GM19328 (cell line): ENCODE results near the gene TAF3.

Source experiments
- ATAC-seq: cut with Tn5 transposase; IDR thresholded peaks from one replicate; pipeline ENCODE4 v1.9.1; 2021; ENCODE audit warnings: mild to moderate bottlenecking, moderate library complexity; ENCODE audit not compliant: unreplicated experiment

The TAF3 gene

DNA sequence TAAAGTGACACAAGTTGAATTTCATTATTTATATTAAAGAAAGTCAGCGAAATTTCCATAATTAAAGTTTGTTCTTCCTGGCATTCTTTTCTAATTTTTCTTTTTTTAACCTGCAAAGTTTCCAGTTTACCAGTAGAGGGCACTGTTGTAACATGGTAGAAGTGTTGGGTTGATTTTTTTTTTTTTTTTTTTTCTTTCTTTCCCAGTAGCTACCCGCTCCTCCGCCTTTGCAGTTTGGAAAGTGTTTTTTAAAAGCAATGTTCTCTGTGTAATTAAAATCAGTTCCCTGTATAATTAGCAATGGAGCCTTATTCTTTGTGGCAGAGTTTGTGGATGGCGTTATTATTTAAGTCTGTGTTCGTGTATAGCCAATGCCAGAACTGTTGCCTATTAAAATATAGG lies 53.7 kb downstream of the TAF3 start:
- no peak for ATAC-seq

DNA sequence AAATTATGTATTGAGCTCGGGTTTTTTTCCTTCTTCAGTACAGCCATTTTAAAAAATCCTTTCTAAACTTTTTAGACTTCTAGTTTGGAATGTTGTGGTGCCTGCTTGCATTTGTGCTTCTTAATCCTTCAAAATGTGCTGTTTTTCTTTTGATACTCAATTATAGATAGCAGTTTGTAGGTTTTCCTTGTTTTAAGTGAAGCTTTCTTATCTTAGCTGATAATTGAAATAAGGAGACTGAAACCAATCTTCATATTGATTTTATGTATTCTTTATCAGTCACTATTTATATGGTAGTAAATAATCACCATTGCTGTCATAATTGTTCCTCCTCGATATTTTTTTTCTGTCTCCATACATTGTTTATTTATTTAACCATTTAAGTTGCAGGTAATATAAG lies 56.6 kb downstream of the TAF3 start:
- no peak for ATAC-seq

DNA sequence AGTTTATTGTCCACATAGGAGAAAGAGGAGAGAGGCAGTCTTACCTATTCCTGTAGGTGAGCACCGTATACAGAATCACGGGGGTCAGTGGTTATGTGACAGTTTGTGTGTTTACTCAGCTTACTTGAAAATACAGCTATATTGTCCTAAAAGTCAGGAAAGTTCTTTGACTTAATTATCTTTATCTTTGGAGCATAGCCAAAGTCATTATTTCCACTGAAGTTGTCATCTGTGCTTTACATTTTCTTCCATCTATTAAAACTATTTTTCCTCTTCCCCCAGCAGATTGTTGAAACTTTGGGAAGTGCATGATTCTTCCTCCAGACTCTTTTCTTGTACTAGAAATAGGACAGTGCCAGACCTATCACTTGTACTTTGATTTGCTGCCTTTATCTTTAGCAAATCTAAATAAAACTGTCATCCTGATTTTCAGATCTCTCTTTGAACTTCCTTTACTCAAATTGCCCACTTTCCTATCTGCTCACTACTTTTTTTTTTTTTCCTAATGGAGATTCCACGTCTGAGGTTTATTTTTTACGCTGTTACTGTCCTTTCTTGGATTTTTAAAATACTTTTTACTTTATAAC lies 58.3 kb downstream of the TAF3 start:
- ATAC-seq, result no peak

DNA sequence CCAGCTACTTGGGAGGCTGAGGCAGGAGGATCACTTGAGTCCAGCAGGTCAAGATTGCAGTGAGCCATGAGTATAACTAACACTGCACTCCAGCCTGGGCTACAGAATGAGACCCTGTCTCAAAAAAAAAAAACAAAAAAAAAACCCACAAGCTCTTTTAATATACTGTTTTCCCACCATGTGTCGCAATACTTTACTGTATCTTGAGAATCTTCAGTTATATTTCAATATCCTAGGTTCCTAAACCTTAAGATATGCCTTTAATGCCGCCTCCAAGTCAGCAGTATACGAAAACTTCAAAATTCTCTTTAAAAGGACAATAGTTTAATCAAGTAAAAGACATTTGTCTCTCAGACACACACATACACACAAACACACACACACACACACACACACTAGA lies 62.8 kb downstream of the TAF3 start:
- no peak for ATAC-seq

DNA sequence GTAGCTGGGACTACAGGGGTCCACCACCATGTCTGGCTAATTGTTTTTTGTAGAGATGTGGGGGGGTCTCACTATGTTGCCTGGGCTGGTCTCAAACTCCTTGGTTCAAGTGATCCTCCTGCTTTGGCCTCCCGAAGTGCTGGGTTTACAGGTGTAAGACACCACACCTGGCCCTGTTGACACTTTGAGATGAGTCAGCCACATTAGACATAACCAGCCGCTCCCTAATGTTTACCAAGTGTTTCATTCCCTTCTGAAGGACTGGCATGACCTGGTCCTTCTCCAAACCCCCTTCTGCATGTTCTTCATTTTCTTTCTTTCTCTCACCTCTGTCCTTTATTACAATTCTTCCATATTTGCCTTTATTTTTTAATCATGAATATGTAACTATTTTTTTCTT lies 67.8 kb downstream of the TAF3 start:
- ATAC-seq, result no peak

DNA sequence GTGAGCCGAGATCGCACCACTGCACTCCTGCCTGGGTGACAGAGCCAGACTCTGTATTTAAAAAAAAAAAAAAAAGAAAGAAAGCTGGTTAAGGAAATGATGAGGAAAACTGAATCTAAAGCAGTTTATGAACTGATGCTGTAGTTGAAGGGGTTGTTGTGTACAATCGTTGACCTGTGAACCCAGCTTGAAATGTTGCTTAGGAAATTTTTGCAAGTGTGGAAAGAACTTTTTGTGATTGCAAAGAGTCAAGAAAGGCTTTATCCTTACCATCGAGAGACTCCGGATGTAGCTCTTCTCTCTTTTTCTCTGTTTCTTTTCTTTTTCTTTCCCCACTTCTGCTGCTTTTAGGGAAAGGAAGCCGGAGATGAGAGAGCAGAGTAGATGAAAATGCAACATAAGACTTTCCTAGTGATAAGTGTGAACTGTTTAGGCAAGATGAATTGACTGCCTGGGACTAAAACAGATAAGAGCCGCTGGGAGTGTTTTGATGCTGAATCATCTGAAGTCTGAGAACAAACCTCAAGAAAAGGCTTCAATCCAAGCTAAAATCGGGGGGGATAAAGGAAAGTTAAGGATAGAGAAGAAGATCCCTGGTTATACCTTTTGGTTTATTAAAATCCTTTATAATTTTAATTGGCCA lies 69.0 kb downstream of the TAF3 start:
- ATAC-seq, result no peak

DNA sequence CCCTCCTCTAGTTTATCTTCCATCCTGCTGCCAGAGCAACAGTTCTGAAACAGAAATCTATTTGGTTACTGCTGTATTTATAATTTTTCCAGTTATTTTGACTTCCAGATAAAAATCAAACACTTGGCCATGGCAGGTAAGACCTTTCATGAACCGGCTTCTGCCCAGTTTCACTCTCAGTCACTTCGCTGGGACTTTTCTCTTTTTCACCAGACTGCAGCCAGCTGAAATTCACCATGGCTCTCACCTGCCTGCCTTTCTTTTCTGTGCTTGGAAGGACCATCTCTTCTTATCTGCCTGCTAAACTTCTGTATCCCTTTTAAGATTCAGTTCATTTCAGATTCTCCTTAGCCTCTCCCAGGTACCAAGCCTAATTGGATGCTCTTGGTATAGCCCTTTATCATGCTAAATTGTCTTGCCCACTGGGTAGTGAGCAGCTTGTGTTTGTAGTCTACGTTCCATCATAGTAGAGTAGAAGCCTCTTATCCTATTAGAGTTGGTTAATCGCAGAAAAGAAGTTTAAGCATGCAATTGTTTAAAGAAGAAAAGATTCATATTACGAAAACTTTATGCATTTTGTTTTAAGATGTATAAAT lies 71.7 kb downstream of the TAF3 start:
- ATAC-seq, result no peak

DNA sequence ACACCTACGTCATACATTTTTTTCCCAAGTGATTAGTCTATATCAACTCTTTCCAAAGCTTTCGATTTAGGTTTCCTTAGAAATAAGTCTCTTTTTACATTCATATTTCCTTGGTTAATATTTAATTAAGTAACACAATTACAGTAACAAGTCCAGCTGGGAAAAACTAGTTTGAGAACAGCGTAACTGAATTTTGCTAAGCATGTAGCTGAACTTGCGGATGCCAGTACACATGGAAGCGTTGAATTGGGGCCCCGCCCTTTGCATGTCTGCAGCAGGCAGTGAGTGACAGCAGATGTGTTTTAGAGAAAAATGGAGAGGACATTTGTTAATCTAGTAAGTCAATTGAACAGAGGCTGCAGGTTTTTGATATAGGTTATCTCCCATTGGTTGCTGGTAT lies 72.5 kb downstream of the TAF3 start:
- ATAC-seq, result no peak

DNA sequence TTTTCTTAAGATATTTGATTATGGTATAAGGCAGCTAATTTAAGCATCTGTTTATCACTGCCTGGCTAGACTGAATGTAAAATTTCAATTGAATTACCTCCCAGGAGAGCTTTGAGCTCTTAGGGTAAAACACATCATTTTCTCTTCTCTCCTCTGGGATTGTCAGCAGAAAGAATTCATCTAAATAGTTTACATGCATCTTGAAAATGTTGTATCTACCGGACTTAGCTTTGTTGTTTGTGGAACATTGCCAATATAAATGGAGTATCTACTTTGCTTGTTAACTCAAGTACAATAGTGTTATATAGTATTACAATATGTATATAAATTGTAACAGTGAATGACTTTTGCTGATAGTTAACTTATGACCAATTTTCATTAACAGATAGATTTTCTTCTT lies 73.3 kb downstream of the TAF3 start:
- no peak for ATAC-seq

DNA sequence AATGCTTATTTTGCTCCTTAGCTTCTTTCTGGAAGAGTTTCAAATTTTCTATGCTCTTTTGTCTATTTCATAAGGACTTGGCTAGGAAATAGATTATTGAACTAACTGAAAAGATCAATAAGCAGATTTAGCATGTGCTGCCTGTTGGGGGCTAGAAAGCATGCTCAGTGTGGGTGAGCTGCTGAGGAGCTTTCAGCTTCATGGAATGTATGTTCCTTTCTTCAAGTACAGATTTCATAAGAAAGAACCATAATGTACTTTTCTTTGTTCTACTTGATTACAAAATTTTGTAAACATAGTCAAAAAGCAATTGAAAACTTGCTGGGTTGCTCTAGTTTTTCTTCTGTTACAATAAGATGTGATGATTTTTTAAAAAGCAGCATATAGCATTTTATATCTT lies 73.8 kb downstream of the TAF3 start:
- no peak for ATAC-seq

DNA sequence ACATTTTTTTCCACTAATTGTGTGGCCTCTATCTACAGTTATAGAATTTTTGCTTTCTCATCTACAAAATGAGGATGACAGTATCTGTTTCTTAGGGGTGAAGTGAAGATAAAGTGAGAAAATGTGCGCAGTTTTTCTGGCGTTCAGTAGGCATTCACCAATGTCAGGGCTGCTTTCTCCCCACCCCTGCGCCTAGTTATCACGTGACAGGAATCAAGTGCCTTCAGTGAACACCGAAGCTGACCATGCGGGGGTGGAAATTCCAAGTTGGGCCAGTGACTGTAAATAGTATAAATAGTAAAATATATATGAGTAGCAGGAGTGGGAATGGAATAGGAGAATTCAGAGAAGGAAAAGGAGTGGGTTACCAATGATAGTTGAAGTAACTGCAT lies 77.4 kb downstream of the TAF3 start:
- ATAC-seq, result no peak

DNA sequence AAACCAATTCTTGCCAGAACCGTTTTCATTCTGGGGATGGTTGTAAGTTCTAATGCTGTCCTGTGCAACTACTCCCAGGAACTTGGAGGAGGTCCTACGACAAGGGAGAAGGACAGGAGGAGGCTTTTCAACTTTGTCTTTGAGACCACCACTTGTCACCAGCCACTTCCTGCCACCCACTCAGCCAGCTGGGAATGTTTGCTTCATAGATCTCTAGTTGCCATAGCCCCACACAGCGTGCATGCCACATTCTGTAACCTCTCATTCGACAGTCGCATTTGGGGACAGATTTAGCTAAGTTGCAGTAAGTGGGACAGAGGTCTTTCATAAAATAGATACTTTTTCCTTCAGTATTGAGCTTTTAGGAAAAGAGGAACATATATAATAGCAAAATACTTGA lies 78.0 kb downstream of the TAF3 start:
- ATAC-seq, result no peak

DNA sequence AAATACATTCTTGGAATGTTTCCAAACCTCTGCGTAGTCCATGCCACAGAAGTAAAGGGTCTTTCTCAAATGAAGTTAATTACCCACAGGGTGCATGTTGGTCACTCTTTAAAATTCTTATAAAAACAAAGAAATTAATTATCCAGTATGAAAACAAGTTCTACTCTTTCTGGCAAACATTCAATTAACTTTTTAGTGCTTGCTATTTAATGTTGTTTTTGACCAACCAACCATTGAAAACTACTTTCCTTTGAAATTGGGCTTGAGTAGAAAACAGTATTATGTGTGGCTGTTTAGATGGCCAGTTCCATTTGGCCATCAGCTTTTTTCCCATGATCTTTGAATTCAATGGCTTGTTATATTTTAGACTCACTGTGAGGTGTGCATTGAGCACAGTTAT lies 83.0 kb downstream of the TAF3 start:
- no peak for ATAC-seq

DNA sequence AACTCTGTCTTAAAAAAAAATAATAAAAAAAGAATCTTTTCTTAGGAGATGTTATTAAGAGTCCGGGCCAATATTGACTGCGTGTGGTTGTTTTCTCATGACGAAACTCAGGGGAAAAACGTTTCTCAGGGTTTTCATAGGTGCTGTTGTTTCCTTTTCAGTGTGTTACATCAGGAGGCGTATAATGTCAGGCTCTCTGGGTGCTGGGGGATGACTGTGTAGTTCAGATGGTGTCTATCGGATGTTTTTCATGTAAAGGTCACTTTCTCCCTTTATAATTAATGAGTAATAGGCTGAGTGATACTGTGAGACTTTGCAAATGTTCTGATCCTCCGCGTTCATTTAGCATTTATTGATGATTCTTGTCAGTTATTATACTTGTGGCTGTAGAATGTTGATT lies 84.1 kb downstream of the TAF3 start:
- ATAC-seq, result no peak

DNA sequence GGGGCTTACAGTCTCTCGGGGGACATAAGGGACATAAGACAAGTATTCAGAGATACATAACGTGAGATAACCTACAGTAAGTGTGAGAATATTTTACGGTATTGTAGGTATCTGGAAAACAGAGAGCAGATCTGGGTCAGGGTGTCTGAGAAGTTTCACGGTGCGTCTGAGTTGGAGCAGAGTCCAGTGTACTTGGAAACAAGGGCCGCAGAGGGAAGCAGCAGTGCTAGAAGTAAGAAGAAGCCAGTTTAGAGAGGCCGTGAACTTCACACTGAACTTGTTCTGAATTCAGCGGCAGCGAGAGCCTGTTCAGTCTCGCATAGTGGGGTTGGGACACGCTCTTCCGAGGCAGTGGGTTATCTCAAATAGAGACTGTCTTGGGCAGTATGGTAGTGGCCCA lies 85.5 kb downstream of the TAF3 start:
- ATAC-seq, result no peak

DNA sequence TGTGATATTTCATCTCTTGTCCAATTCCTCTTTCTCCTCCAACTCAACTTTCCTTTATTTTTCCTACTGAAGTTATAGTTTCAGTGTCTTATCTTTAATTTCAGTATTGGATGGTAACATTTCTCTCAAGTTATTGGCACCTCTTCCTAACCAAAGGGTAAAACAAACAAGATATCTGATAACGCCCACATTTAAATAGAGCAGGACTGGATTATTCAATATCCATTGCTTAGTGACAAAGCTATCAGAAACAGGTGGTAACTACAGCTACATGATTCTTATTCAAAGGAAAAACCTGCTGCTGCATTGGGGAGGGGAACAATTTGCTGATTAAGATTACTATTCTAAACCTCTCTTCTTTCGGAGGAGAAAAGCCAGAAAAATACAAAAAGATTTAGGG lies 87.8 kb downstream of the TAF3 start:
- ATAC-seq, result no peak

DNA sequence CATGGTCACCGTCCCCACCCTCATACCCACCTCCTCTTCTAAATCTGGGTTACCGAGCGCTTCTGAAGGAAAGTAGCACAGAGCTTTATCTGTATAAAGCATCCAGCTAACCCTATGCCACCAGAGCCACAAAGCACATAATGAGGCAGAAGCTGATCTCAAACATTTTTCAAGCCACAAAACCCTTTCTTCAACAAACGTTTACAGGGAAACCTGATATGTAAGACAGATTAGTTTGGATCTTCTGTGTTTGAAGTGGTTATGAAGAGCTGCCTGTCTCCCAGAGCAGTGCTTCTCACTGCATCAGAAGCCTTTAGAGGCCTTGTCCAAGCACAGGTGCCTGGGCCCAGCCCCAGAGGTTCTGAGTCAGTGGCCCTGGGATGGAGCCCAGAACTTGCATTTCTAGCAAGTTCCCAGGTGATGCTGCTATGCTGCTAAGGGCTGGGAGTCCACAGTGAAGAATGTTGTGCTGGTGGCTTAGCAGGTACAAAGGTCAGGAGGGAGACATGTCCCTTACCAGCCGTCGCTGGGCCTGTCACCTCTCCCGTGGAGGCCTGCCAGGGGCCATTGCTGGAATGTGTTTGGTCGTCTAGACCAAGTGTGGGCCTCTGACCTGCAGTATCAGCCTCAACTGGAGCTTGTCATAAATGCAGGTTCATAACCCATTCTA lies 90.4 kb downstream of the TAF3 start:
- no peak for ATAC-seq

DNA sequence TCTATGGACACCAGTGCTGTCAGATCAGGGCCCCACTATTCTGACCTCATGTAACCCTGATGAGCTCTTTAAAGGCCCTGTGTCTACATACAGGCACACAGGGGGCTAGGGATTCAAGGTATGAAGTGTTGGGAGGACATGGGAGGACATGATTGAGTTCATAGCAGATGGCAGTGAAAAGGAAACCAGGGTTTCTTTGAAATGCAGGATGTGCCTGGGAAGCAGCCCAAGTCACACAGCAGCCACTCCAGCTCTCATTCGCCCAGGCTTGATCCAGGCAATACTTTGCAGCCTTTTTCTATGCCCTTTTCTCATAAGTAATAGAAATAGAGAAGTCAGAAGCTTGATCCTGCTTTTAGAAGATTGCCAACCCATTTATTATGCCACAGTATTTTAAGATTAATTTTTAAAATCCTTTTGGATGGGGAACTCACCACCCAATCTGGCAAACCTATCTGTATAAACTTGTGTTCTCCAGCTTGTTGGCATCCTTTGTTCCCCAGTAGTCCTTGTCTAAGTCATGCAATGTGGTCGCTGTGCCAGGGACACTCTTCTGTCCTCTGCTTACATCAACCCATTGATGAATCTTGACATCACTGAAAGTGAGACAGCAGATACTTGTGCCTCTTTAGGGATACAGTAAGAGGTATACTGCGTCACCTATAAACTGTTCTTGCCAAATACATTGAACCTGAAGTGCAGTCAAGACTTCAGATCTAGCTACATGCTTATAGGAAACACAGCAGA lies 95.0 kb downstream of the TAF3 start:
- ATAC-seq, result no peak

DNA sequence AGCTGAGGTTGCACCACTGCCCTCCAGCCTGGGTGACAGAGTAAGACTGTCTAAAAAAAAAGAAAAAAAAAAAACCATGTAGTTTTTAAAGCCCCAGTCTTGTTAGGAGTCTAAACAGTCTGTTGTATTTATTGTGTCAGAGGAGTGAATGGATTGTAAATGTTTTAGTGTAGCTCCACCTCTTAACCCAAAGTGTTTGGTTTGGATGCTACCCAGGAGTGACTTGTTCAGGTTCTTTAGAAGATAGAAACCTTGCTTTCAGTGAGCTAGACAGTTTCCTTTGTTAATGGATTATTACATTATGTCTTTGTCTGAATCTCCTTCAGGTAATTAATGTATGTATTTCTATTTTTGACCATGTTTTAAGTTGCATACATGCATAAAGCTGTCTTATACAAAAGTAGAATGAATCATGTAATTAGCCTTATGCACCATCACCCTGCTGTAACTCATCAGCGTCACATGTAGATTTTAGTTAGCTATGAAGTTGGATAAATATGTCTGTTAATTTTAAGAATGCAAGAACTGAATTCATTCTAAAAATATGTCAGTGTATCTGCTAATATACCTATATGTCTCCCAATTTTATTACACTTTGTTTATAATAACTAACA lies 97.7 kb downstream of the TAF3 start:
- ATAC-seq, result no peak

DNA sequence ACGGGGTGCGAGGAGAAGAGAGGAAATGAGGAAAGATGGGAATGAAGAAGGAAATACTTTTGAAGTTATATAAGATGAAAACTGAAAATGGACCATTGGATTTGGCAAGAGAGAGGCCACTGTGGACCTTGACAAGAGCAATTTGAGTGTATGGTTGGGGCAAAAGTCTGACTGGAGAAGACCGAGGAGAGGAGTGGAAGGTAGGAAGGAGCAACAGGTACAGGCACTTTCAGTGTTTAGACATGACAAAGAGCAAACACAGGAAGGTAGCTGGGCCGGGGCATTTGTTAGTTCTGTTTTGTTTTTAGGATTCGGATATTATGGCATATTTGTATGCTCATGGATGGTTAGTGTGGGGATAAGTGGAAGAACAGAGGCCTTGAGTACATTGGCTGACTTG lies 99.4 kb downstream of the TAF3 start:
- no peak for ATAC-seq

DNA sequence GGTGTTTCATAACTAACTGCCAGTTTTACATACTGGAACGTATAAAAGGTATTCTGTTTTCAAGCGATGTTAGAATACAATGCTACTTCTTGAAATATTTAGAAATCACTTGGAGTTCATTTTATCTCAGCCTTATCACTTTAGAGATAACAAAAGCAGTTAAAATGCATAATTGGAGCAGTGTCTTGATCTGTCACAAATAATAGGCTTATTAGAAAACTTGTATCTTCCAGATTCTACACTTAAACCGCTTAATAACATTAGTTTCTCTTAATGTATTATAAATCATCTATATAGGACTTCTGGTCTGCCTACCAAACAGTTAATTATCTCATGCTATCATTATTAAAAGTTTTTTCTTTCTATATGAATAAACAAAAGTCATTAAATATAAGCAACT lies 104.4 kb downstream of the TAF3 start:
- no peak for ATAC-seq
